Neutrophil (primary cell): ENCODE data around the gene MSI2.

Source experiments
- H3K27ac ChIP-seq: fragments of 200-600 bp; sonication (generic); 2 replicates; pipeline ENCODE4 v1.5.1; 2016; ENCODE audit warnings: mild to moderate bottlenecking, moderate library complexity
- H3K27me3 ChIP-seq: fragments of 200-600 bp; sonication (generic); 2 replicates; pipeline ENCODE4 v1.6.0; 2016; ENCODE audit warnings: mild to moderate bottlenecking
- H3K36me3 ChIP-seq: fragments of 200-600 bp; sonication (generic); 2 replicates; pipeline ENCODE4 v1.5.1; 2017
- H3K4me1 ChIP-seq, 2 experiments: fragments of 200-600 bp in 1 of 2; sonication (generic) in 1 of 2; 1 replicate in 1 of 2; 2 replicates in 1 of 2; pipeline versions ENCODE4 v1.5.1 to v1.6.1; 2013 to 2016; ENCODE audit warnings: low read depth in 1 of 2, low read length in 1 of 2, mild to moderate bottlenecking in 1 of 2, moderate library complexity in 1 of 2; ENCODE audit not compliant: control insufficient read depth in 1 of 2, insufficient read depth in 1 of 2
- H3K4me3 ChIP-seq, 2 experiments: fragments of 200-600 bp in 1 of 2; sonication (generic) in 1 of 2; 1 replicate in 1 of 2; 2 replicates in 1 of 2; pipeline ENCODE4 v1.5.1; 2013 to 2016; ENCODE audit warnings: low read depth in 1 of 2, low read length in 1 of 2, mild to moderate bottlenecking in 1 of 2, moderate library complexity in 1 of 2
- H3K9me3 ChIP-seq: fragments of 200-600 bp; sonication (generic); 2 replicates; pipeline ENCODE4 v1.5.1; 2016
- TF ChIP-seq, protein P1 (sequence below): fragments of 200-600 bp; sonication (generic); IDR thresholded peaks from 2 replicates; pipeline ENCODE4 v1.5.1; 2016; ENCODE audit warnings: antibody characterized with exemption

The MSI2 gene

DNA sequence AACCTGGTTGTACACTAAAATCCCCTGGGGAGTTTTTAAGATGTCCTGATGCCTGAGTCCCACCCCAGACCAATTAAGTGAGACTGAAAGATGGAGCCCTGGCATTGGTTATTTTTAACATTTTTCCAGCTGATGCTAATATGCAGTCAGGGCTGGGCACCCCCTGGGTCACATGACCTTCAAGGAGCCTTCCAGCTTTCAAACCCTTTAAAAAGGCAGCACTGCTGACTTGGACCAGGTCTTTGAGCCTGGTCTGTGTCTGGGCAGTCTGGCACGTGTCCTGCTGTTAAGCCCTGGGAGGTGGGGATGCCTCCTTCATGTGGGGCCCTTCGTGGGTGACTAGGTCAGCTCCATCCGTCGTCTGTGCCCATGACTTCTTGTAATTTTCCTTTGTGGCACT, 286.2 kb downstream of the MSI2 start:
- Histone ChIP-seq H3K4me3 (no peak overlapping the region), H3K9me3 (no peaks in the 10 kb centered on the region), H3K27me3 (no peaks in the 10 kb centered on the region), H3K4me1 (no peaks in the 10 kb centered on the region), H3K36me3 (no peaks in the 10 kb centered on the region), H3K27ac (no peak overlapping the region)
- TF ChIP-seq, protein P1, sequence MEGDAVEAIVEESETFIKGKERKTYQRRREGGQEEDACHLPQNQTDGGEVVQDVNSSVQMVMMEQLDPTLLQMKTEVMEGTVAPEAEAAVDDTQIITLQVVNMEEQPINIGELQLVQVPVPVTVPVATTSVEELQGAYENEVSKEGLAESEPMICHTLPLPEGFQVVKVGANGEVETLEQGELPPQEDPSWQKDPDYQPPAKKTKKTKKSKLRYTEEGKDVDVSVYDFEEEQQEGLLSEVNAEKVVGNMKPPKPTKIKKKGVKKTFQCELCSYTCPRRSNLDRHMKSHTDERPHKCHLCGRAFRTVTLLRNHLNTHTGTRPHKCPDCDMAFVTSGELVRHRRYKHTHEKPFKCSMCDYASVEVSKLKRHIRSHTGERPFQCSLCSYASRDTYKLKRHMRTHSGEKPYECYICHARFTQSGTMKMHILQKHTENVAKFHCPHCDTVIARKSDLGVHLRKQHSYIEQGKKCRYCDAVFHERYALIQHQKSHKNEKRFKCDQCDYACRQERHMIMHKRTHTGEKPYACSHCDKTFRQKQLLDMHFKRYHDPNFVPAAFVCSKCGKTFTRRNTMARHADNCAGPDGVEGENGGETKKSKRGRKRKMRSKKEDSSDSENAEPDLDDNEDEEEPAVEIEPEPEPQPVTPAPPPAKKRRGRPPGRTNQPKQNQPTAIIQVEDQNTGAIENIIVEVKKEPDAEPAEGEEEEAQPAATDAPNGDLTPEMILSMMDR = no peak

DNA sequence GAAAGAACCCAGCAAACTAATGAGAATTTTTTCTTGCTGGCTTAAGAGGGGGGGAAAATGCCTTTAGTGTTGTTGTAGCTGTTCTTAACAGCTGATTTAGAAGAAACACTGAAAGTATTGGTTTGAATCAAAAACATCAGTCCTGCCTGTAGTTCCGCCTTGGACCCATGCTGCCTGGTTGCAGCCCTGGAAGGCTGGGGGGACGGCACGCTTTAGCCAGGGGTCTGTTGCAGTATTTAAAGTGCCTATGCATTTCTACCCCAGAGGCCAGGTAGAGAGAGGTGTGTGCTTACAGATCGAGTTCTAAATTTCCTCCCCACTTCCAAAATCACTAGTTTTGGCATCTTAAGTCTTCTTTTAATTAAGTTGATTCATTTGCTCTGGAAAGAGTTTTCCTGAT, 286.9 kb downstream of the MSI2 start:
- Histone ChIP-seq H3K4me1 (no peaks in the 10 kb centered on the region), H3K27ac (no peak overlapping the region), H3K4me3 (no peak overlapping the region), H3K9me3 (no peaks in the 10 kb centered on the region), H3K27me3 (no peaks in the 10 kb centered on the region), H3K36me3 (no peaks in the 10 kb centered on the region)
- TF ChIP-seq, protein P1 = no peak

- Histone ChIP-seq H3K27me3 (no peaks in the 10 kb centered on the region), H3K36me3 (no peaks in the 10 kb centered on the region), H3K4me3 (no peak overlapping the region), H3K27ac (no peak overlapping the region), H3K9me3 (no peaks in the 10 kb centered on the region), H3K4me1 (no peaks in the 10 kb centered on the region)
- TF ChIP-seq, protein P1 = no peak
Observed at GRCh38 chr17:57544401-57544800, 288.1 kb downstream of the MSI2 start.

GRCh38 chr17:57544834-57545463, 288.6 kb downstream of the MSI2 start:
- Histone ChIP-seq H3K4me3 (no peak overlapping the region), H3K27ac (no peak overlapping the region), H3K9me3 (no peaks in the 10 kb centered on the region), H3K36me3 (no peaks in the 10 kb centered on the region), H3K4me1 (no peaks in the 10 kb centered on the region), H3K27me3 (no peaks in the 10 kb centered on the region)
- TF ChIP-seq, protein P1 = no peak

GRCh38 chr17:57545731-57546342, 289.5 kb downstream of the MSI2 start:
- no peaks in the 10 kb centered on the region for H3K4me1 ChIP-seq
- H3K27ac ChIP-seq = no peak overlapping the region
- no peaks in the 10 kb centered on the region for H3K9me3 ChIP-seq
- H3K36me3 ChIP-seq = no peaks in the 10 kb centered on the region
- H3K27me3 ChIP-seq = no peaks in the 10 kb centered on the region
- TF ChIP-seq, protein P1 = no peak
- no peak overlapping the region for H3K4me3 ChIP-seq
